22Rv1 (cell line): ENCODE results near the gene MBNL3.

Experiments used
- CTCF ChIP-seq: fragments of 450-650 bp; IDR thresholded peaks from 2 replicates; pipeline ENCODE4 v1.5.1; 2017; ENCODE audit warnings: mild to moderate bottlenecking
- ZFX ChIP-seq: fragments of 450-650 bp; IDR thresholded peaks from 2 replicates; pipeline ENCODE4 v1.6.1; 2017; ENCODE audit warnings: antibody characterized with exemption, borderline replicate concordance

GRCh38 chrX:132433001-132433400 lies 55.8 kb downstream of the MBNL3 start:
- TF ChIP-seq CTCF, result no peak
- no peak for TF ChIP-seq ZFX
